HepG2 (cell line): ENCODE measurements around the gene KIF26B. TPM values are rescaled to one million over a fixed set of nuclear protein-coding genes. Genes with fewer than 3 reads are reported as not detected.

ENCODE experiments used
- ATAC-seq: fragments of 200-7000 bp; cut with Tn5 transposase; 3 replicates; pipeline ENCODE4 v1.9.1; 2020; ENCODE audit warnings: mild to moderate bottlenecking, moderate library complexity
- BruUV-seq: library from RNA; stranded (reverse); fragments of 400-500 nt; replicated peaks from 2 replicates; lab custom pipeline; 2021; lab: Mats Ljungman, UMichigan
- CTCF ChIA-PET: fragments of 300-600 bp; formaldehyde crosslinking; extraction: SDS; loops from one replicate; lab custom pipeline; 2021; ENCODE audit warnings: low total read pairs, inconsistent platforms, low intra/inter-chr PET ratio; lab: Yijun Ruan, JAX
- POLR2A ChIA-PET: fragments of 350-600 bp; sonication (Branson Sonifier 250); formaldehyde crosslinking; loops from one replicate; lab custom pipeline; 2020; ENCODE audit warnings: antibody characterized with exemption, inconsistent platforms; lab: Yijun Ruan, JAX
- DNase-seq: peaks from one replicate; pipeline ENCODE4 v3.0.0-alpha.2; 2015; ENCODE audit warnings: low spot score
- FAIRE-seq: peaks from 3 replicates; lab custom pipeline; 2011; peaks lifted over from hg19 to GRCh38; lab: Jason Lieb, UNC
- H2AFZ ChIP-seq: one replicate; pipeline ENCODE4 v1.6.1; 2011; ENCODE audit warnings: low read length, inconsistent platforms
- H3K27ac ChIP-seq: fragments of 300-600 bp; 3 replicates; pipeline ENCODE4 v1.8.0; 2011; ENCODE audit warnings: mixed run types, mild to moderate bottlenecking, mixed read lengths, low read length, inconsistent platforms; ENCODE audit not compliant: insufficient read depth; ENCODE audit errors: extremely low read length
- H3K27me3 ChIP-seq, 2 experiments: fragments of 200-600 bp in 1 of 2; 2 replicates in 1 of 2; 3 replicates in 1 of 2; pipeline versions ENCODE4 v1.6.0 to v1.8.0; 2011; ENCODE audit warnings: low read length in 2 of 2, mild to moderate bottlenecking in 2 of 2, moderate library complexity in 2 of 2, inconsistent platforms in 1 of 2; ENCODE audit not compliant: insufficient read depth in 2 of 2, control insufficient read depth in 1 of 2
- H3K36me3 ChIP-seq, 2 experiments: fragments of 200-600 bp in 1 of 2; replicated peaks in 1 of 2; 2 replicates in 1 of 2; 3 replicates in 1 of 2; pipeline versions ENCODE4 v1.5.1 to v1.8.0; 2011; ENCODE audit warnings: low read length in 2 of 2, inconsistent platforms in 1 of 2; ENCODE audit not compliant: insufficient read depth in 2 of 2, control insufficient read depth in 1 of 2
- H3K4me1 ChIP-seq: 2 replicates; pipeline ENCODE4 v1.5.1; 2012; ENCODE audit warnings: low read length, inconsistent platforms; ENCODE audit not compliant: insufficient read depth
- H3K4me2 ChIP-seq: 2 replicates; pipeline ENCODE4 v1.6.0; 2011; ENCODE audit warnings: low read depth, low read length, inconsistent platforms
- H3K4me3 ChIP-seq, 3 experiments: fragments of 200-600 bp in 1 of 3; sonication (generic), shearing (Covaris generic) in 1 of 3; replicated peaks in 1 of 3; 2 replicates each; pipeline ENCODE4 v1.5.1; 2011 to 2016; ENCODE audit warnings: low read length in 3 of 3, inconsistent platforms in 2 of 3, low read depth in 2 of 3, mild to moderate bottlenecking in 2 of 3, control low read depth in 1 of 3, mixed read lengths in 1 of 3; ENCODE audit not compliant: insufficient read depth in 1 of 3
- H3K79me2 ChIP-seq: one replicate; pipeline ENCODE4 v1.6.1; 2011; ENCODE audit warnings: low read length, inconsistent platforms; ENCODE audit not compliant: insufficient read depth
- H3K9ac ChIP-seq: 2 replicates; pipeline ENCODE4 v1.6.0; 2011; ENCODE audit warnings: mild to moderate bottlenecking, low read depth, low read length, inconsistent platforms; ENCODE audit not compliant: insufficient read depth
- H3K9me3 ChIP-seq: 2 replicates; pipeline ENCODE4 v1.5.1; 2012; ENCODE audit warnings: mild to moderate bottlenecking, low read length
- H4K20me1 ChIP-seq: 2 replicates; pipeline ENCODE4 v1.6.0; 2011; ENCODE audit warnings: inconsistent platforms, mild to moderate bottlenecking, low read length, moderate library complexity; ENCODE audit not compliant: insufficient read depth
- ARNT2 ChIP-seq: sonication (generic); formaldehyde crosslinking; IDR thresholded peaks from 2 replicates; pipeline ENCODE4 v1.8.0; 2022; ENCODE audit warnings: mild to moderate bottlenecking, low read depth, missing genetic modification reagents, moderate library complexity
- BCL6 ChIP-seq: IDR thresholded peaks from 2 replicates; pipeline ENCODE4 v1.6.1; 2016; ENCODE audit warnings: missing genetic modification reagents, missing compliant biosample characterization
- IKZF5 ChIP-seq: IDR thresholded peaks from 2 replicates; pipeline ENCODE4 v1.6.1; 2018; ENCODE audit warnings: missing genetic modification reagents, mild to moderate bottlenecking, missing compliant biosample characterization
- IRF1 ChIP-seq: sonication (generic); formaldehyde crosslinking; IDR thresholded peaks from 2 replicates; pipeline ENCODE4 v1.4.0; 2020; ENCODE audit warnings: low read depth, mild to moderate bottlenecking, missing genetic modification reagents
- KAT7 ChIP-seq: IDR thresholded peaks from 2 replicates; pipeline ENCODE4 v1.6.1; 2018; ENCODE audit warnings: borderline replicate concordance, missing compliant biosample characterization
- PRDM4 ChIP-seq: sonication (generic); formaldehyde crosslinking; IDR thresholded peaks from 2 replicates; pipeline ENCODE4 v1.9.0; 2021; ENCODE audit warnings: missing genetic modification reagents, borderline replicate concordance
- PTBP1 ChIP-seq: fragments of 200-400 bp; formaldehyde crosslinking; IDR thresholded peaks from 2 replicates; pipeline ENCODE4 v1.6.1; 2018; ENCODE audit warnings: low read length, low read depth; ENCODE audit not compliant: poor library complexity, severe bottlenecking
- RBM22 ChIP-seq: fragments of 200-400 bp; formaldehyde crosslinking; optimal IDR thresholded peaks from 2 replicates; pipeline ENCODE3; 2017; ENCODE audit warnings: mild to moderate bottlenecking, low read length, moderate library complexity
- SP2 ChIP-seq: sonication (generic); formaldehyde crosslinking; IDR thresholded peaks from 2 replicates; pipeline ENCODE4 v1.5.1; 2020; ENCODE audit warnings: mild to moderate bottlenecking, missing genetic modification reagents
- ZBTB25 ChIP-seq: IDR thresholded peaks from 2 replicates; pipeline ENCODE4 v1.6.1; 2018; ENCODE audit warnings: missing genetic modification reagents
- ZBTB38 ChIP-seq: sonication (generic); formaldehyde crosslinking; IDR thresholded peaks from 2 replicates; pipeline ENCODE4 v1.5.1; 2020; ENCODE audit warnings: mild to moderate bottlenecking, missing genetic modification reagents
- ZFP36L2 ChIP-seq: sonication (generic); formaldehyde crosslinking; IDR thresholded peaks from 2 replicates; pipeline ENCODE4 v1.4.0; 2020; ENCODE audit warnings: missing genetic modification reagents
- ZNF33A ChIP-seq: sonication (generic); formaldehyde crosslinking; IDR thresholded peaks from 2 replicates; pipeline ENCODE4 v1.5.1; 2020; ENCODE audit warnings: missing genetic modification reagents, mild to moderate bottlenecking, moderate library complexity, borderline replicate concordance
- WGBS: methylation state at CpG from one replicate; pipeline ENCODE4 v1.1.6; 2017; ENCODE audit warnings: low lambda C conversion rate; 5-methylcytosine and 5-hydroxymethylcytosine counted together
- in situ Hi-C: cut with HindIII; loops from 2 replicates; pipeline ENCODE4 v1.10.0; 2017; ENCODE audit warnings: low pct_unique_long_range_greater_than_20kb; ENCODE audit not compliant: extremely low pct_ligation_motif_present
- intact Hi-C: fragments of 100-400 bp; cut with micrococcal nuclease; formaldehyde crosslinking; loops from one replicate; pipeline ENCODE4 v1.10.0; 2022; ENCODE audit not compliant: unreplicated experiment
- polyA plus RNA-seq, 8 experiments: library from polyadenylated mRNA; depleted of rRNA in 3 of 8; stranded (reverse) in 7 of 8; unstranded in 1 of 8; fragments of >200 nt; fragmentation: Illumina TruSeq in 4 of 8; extraction: Trizol in 4 of 8; gene quantifications; 2 replicates each; pipeline versions ENCODE4 v1.2.1 to v1.2.3, GENCODE V29; 2011 to 2016; ENCODE audit warnings: low read depth in 4 of 8, missing spikeins in 1 of 8, mixed read lengths in 1 of 8; ENCODE audit not compliant: insufficient read depth in 1 of 8
- total RNA-seq, 5 experiments: library from RNA; depleted of rRNA; stranded (reverse); fragments of >200 nt; fragmentation: Illumina TruSeq; extraction: Trizol; gene quantifications; 2 replicates each; pipeline ENCODE4 v1.2.3, GENCODE V29; 2016; ENCODE audit warnings: low read depth in 1 of 5

The KIF26B gene
- total and polyA plus RNA-seq, 2 of the 13 experiments (the other 11 are each of a cell fraction or from before 2014, with no cell fraction given): 0.08 to 0.09 TPM

GRCh38 chr1:245216366-245217115, 61.8 kb downstream of the KIF26B start:
- intact Hi-C loops (no loop called here), in situ Hi-C loops (no loop called here)
- Histone ChIP-seq H3K9me3 (no peaks in the 10 kb centered on the region), H3K79me2 (no peaks in the 10 kb centered on the region), H3K27me3 (no peaks in the 10 kb centered on the region), H3K4me2 (no peak overlapping the region), H3K4me3 (no peak overlapping the region), H3K4me1 (no peaks in the 10 kb centered on the region), H3K9ac (no peak overlapping the region), H3K36me3 (no peaks in the 10 kb centered on the region), H2AFZ (no peak overlapping the region), H3K27ac (no peak overlapping the region), H4K20me1 (no peaks in the 10 kb centered on the region)
- ATAC-seq (no peak), DNase-seq (no peak), FAIRE-seq (no peak)
- ChIA-PET CTCF (no interaction called here), POLR2A (no interaction called here)
- 36% methylated on average over 11 of the region's 11 CpGs for WGBS
- TF ChIP-seq ZFP36L2 (no peak), PRDM4 (no peak), PTBP1 (no peak), ZNF33A (CRISPR knock-in tag) (no peak), ZBTB25 (CRISPR knock-in tag) (no peak), IKZF5 (CRISPR knock-in tag) (no peak), ZBTB38 (CRISPR knock-in tag) (no peak), BCL6 (CRISPR knock-in tag) (no peak), IRF1 (CRISPR knock-in tag) (no peak), RBM22 (no peak), KAT7 (CRISPR knock-in tag) (no peak), ARNT2 (CRISPR knock-in tag) (no peak), SP2 (CRISPR knock-in tag) (no peak)
- no TSS peak for BruUV-seq
